Transverse colon (tissue), 4 donors: Measurements from ENCODE around the gene RFX1. TPM values are rescaled to one million over a fixed set of nuclear protein-coding genes. Genes with fewer than 3 reads are reported as not detected.

Source experiments
- DNase-seq: peaks from one replicate; pipeline ENCODE4 v3.0.0-alpha.2; 2019
- H3K27ac ChIP-seq, 4 donors: fragments of 200-600 bp; sonication (generic); 2 replicates each; pipeline ENCODE4 v1.5.1; 2016 to 2018; ENCODE audit warnings: inconsistent platforms in 4 of 4
- H3K27me3 ChIP-seq: fragments of 200-600 bp; sonication (generic); 2 replicates; pipeline ENCODE4 v1.5.1; 2017; ENCODE audit warnings: inconsistent platforms
- H3K36me3 ChIP-seq, 4 donors: fragments of 200-600 bp; sonication (generic); 2 replicates each; pipeline ENCODE4 v1.5.1; 2017 to 2019; ENCODE audit warnings: inconsistent platforms in 4 of 4
- H3K4me1 ChIP-seq, 4 donors: fragments of 200-600 bp; sonication (generic); 2 replicates each; pipeline ENCODE4 v1.5.1; 2017 to 2020; ENCODE audit warnings: inconsistent platforms in 4 of 4
- H3K4me3 ChIP-seq, 4 donors: fragments of 200-600 bp; sonication (generic); 1 replicate in 1 of 4; 2 replicates in 3 of 4; pipeline versions ENCODE4 v1.5.1 to v1.6.1; 2017 to 2019; ENCODE audit warnings: inconsistent platforms in 4 of 4
- H3K9me3 ChIP-seq, 2 donors: fragments of 200-600 bp; sonication (generic); 2 replicates each; pipeline ENCODE4 v1.5.1; 2017 to 2019; ENCODE audit warnings: inconsistent platforms in 2 of 2
- EP300 ChIP-seq: sonication (generic); formaldehyde crosslinking; IDR thresholded peaks from one replicate; pipeline ENCODE4 v1.6.1; 2017; ENCODE audit warnings: antibody characterized with exemption, low read depth
- POLR2A ChIP-seq: fragments of 450-650 bp; IDR thresholded peaks from one replicate; pipeline ENCODE4 v1.6.1; 2016; ENCODE audit warnings: antibody characterized with exemption, mild to moderate bottlenecking, moderate library complexity
- POLR2AphosphoS5 ChIP-seq, 3 donors: sonication (generic); formaldehyde crosslinking; IDR thresholded peaks; one replicate each; pipeline ENCODE4 v1.6.1; 2016; ENCODE audit warnings: antibody characterized with exemption in 3 of 3
- WGBS, 2 donors: methylation state at CpG; one replicate each; pipeline ENCODE4 v1.1.5; 2018; ENCODE audit warnings: low coverage in 1 of 2; 5-methylcytosine and 5-hydroxymethylcytosine counted together
- in situ Hi-C, 4 donors: fragments of 200-750 bp; cut with MboI; loops; one replicate each; pipeline versions ENCODE4 v1.15.0 to v1.15.1; 2017; ENCODE audit warnings: low sequenced_read_pairs in 3 of 4, low pct_ligation_motif_present in 1 of 4, low pct_unique_long_range_greater_than_20kb in 1 of 4
- intact Hi-C: fragments of 100-400 bp; cut with DNase I; formaldehyde crosslinking; loops from one replicate; pipeline ENCODE4 v1.15.1; 2023; ENCODE audit warnings: low total_unique reads
- total RNA-seq, 4 donors: library from RNA; depleted of rRNA; stranded (reverse); fragments of >200 nt; gene quantifications; one replicate each; pipeline ENCODE4 v1.1.0, GENCODE V29; 2016
- TF ChIP-seq, protein P1 (sequence below), 5 experiments: fragments of 200-600 bp in 3 of 5; fragments of 450-650 bp in 2 of 5; sonication (generic) in 3 of 5; IDR thresholded peaks; 1 replicate in 2 of 5; 2 replicates in 3 of 5; pipeline ENCODE4 v1.5.1; 2016 to 2017; ENCODE audit warnings: antibody characterized with exemption in 5 of 5, inconsistent platforms in 3 of 5, mild to moderate bottlenecking in 2 of 5, moderate library complexity in 1 of 5

RFX1 gene
- total RNA-seq, 4 donors from 2014 or later = 3.7 to 9.0 (median 8.1) TPM

DNA sequence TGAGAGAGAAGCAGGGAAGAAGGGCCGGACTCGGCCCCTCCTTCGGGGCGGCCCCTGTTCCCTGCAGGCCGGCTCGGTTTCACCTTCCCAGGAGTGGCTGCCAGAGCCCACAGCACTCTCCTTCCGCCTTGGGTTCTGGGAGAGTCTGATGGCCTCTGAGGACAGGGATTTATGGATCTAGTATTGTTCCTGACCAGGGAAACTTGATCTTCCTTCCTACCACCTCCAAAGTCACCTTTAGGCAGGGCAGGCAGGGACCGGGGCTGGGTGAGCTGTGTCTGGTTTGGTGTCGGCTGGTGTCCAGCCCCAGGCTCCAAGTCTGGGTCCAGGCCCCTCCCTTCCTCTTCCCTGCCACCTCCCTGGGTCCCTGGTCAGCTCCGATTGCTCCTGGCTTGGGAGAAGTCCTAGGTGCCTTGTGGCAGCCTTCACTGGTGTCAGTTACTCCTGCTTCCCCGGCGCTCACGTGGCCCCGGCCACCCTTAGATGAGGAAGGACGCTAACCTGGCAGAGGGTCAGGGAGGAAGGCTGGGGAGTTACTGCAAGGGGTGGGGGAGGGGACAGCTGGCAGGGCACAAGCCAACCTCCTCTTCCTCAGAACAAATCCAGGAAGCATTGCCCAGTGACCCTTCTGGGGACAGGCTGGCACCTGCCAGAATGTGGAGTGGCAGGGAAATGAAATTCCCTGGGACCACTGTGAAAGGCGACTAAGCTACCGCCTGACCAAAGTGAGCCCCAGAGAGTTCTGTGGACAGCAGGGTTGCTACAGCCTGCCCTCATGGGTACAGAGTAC is 18.8 kb downstream of the RFX1 start:
- Histone ChIP-seq H3K9me3 (no peaks in the 10 kb centered on the region), H3K27me3 (no peaks in the 10 kb centered on the region), H3K4me3 (no peak overlapping the region), H3K4me1 (peaks cover 10 to 21% (median 16%) of the 10 kb centered on the region in 4 donors), H3K36me3 (peaks cover 0 to 4% (median 1%) of the 10 kb centered on the region in 4 donors), H3K27ac (peak overlapping the region; percentile 73 to 84 (median 80))
- TF ChIP-seq POLR2A (no peak), EP300 (no peak), POLR2AphosphoS5 (IDR thresholded peaks at IDR 0.05) (no peak)
- TF ChIP-seq, protein P1, sequence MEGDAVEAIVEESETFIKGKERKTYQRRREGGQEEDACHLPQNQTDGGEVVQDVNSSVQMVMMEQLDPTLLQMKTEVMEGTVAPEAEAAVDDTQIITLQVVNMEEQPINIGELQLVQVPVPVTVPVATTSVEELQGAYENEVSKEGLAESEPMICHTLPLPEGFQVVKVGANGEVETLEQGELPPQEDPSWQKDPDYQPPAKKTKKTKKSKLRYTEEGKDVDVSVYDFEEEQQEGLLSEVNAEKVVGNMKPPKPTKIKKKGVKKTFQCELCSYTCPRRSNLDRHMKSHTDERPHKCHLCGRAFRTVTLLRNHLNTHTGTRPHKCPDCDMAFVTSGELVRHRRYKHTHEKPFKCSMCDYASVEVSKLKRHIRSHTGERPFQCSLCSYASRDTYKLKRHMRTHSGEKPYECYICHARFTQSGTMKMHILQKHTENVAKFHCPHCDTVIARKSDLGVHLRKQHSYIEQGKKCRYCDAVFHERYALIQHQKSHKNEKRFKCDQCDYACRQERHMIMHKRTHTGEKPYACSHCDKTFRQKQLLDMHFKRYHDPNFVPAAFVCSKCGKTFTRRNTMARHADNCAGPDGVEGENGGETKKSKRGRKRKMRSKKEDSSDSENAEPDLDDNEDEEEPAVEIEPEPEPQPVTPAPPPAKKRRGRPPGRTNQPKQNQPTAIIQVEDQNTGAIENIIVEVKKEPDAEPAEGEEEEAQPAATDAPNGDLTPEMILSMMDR (IDR thresholded peaks at IDR 0.05) = no peak
- WGBS, 2 donors = 79% methylated on average over 17 of the region's 17 CpGs; no CpG with 5 or more reads in 1 of the 2 donors
- in situ Hi-C loops = no loop called here
- no peak for DNase-seq
- intact Hi-C loops = no loop called here

GRCh38 chr19:13986348-13986904 is 19.7 kb downstream of the RFX1 start:
- intact Hi-C loops (no loop called here), in situ Hi-C loops (no loop called here)
- TF ChIP-seq POLR2AphosphoS5 (IDR thresholded peaks at IDR 0.05) (peak in 1 of 3 donors; percentile 39), POLR2A (peak; percentile 28), EP300 (no peak)
- peaks cover 10 to 21% (median 16%) of the 10 kb centered on the region in 4 donors for H3K4me1 ChIP-seq
- H3K27ac ChIP-seq = peak overlapping the region; percentile 73 to 84 (median 80)
- no peaks in the 10 kb centered on the region for H3K36me3 ChIP-seq
- peak; percentile 90 for DNase-seq
- no peak overlapping the region for H3K4me3 ChIP-seq
- no peaks in the 10 kb centered on the region for H3K27me3 ChIP-seq
- no peaks in the 10 kb centered on the region for H3K9me3 ChIP-seq
- WGBS, 2 donors = 59% methylated on average over 15 of the region's 19 CpGs; no CpG with 5 or more reads in 1 of the 2 donors

DNA sequence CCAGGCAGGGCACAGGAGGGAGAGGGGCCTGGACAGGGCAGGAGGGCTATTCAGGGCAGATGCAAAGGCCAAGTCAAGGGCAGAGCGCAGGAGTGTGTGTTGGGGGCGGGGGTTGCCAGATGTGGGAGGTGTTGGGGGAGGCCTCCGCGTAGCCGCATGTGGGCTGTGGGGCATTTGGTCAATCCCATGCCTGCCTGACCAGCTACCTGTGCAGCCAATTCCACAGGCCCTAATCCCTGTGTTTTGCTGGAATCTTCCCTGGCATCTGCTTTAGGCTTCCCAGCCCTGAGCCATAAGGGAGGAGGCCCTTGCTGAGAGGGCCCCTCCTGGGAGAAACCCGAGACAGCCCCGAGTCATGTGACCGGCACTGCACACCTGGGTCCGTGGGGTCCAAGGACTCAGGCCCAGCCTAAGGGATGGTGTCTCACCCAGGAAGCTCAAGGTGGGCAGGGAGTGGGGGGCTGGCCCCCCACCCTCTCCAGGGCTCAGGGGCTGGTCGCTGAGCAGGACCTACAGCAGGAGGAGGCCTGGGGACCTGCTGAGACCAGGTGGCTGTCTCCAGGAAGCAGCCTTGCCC is 20.3 kb downstream of the RFX1 start:
- Histone ChIP-seq H3K4me1 (peaks cover 10 to 21% (median 16%) of the 10 kb centered on the region in 4 donors), H3K36me3 (no peaks in the 10 kb centered on the region), H3K27me3 (no peaks in the 10 kb centered on the region), H3K9me3 (no peaks in the 10 kb centered on the region), H3K4me3 (no peak overlapping the region), H3K27ac (peak overlapping the region; percentile 73 to 84 (median 80))
- intact Hi-C loops (no loop called here), in situ Hi-C loops (no loop called here)
- DNase-seq = no peak
- TF ChIP-seq EP300 = no peak
- WGBS, 2 donors = 73% methylated on average over 10 of the region's 10 CpGs; no CpG with 5 or more reads in 1 of the 2 donors

GRCh38 chr19:13984875-13985741 is 21.0 kb downstream of the RFX1 start:
- 81 to 100% methylated on average over 2 to 25 of the region's 25 CpGs for WGBS, 2 donors
- no peak for DNase-seq
- Histone ChIP-seq H3K27me3 (no peaks in the 10 kb centered on the region), H3K4me1 (peaks cover 10 to 21% (median 16%) of the 10 kb centered on the region in 4 donors), H3K9me3 (no peaks in the 10 kb centered on the region), H3K27ac (peak overlapping the region in 3 of 4 donors; percentile 73 to 84 (median 81)), H3K36me3 (no peaks in the 10 kb centered on the region), H3K4me3 (no peak overlapping the region)
- intact Hi-C loops (no loop called here), in situ Hi-C loops (no loop called here)
- no peak for TF ChIP-seq EP300
- TF ChIP-seq POLR2AphosphoS5 (IDR thresholded peaks at IDR 0.05) = no peak
- TF ChIP-seq, protein P1 (IDR thresholded peaks at IDR 0.05) = no peak
